ENCODE results near the gene VGLL4. TPM values are rescaled to one million over a fixed set of nuclear protein-coding genes. Genes with fewer than 3 reads are reported as not detected.

The VGLL4 gene
- total RNA-seq, 1 experiment from 2014 or later = 42.1 TPM

GRCh38 chr3:11542551-11542950 lies 101.2 kb downstream of the VGLL4 start:
- H4K91ac ChIP-seq (ENCODE audit: insufficient read length, low read depth, low read length) = no peak overlapping the region
- no peaks in the 10 kb centered on the region; a peak in 1 of 7 replicates for H3K36me3 Mint-ChIP-seq (ENCODE audit: insufficient read depth in 1 of 3, low read depth in 3 of 3)
- no peak overlapping the region for H3K9ac ChIP-seq (ENCODE audit: extremely low read depth, insufficient read length, low read length)
- H2AFZ ChIP-seq (ENCODE audit: low read length) = no peak overlapping the region
- H2BK15ac ChIP-seq (ENCODE audit: low read depth, low read length) = no peak overlapping the region
- no peak overlapping the region for H3K4me2 ChIP-seq (ENCODE audit: insufficient read depth, insufficient read length, low read length)
- H3K79me1 ChIP-seq (ENCODE audit: insufficient read depth, low read depth, low read length, poor library complexity, severe bottlenecking) = no peaks in the 10 kb centered on the region
- H3K18ac ChIP-seq (ENCODE audit: insufficient read length, low read depth, low read length) = no peak overlapping the region
- TF ChIP-seq, protein P1, sequence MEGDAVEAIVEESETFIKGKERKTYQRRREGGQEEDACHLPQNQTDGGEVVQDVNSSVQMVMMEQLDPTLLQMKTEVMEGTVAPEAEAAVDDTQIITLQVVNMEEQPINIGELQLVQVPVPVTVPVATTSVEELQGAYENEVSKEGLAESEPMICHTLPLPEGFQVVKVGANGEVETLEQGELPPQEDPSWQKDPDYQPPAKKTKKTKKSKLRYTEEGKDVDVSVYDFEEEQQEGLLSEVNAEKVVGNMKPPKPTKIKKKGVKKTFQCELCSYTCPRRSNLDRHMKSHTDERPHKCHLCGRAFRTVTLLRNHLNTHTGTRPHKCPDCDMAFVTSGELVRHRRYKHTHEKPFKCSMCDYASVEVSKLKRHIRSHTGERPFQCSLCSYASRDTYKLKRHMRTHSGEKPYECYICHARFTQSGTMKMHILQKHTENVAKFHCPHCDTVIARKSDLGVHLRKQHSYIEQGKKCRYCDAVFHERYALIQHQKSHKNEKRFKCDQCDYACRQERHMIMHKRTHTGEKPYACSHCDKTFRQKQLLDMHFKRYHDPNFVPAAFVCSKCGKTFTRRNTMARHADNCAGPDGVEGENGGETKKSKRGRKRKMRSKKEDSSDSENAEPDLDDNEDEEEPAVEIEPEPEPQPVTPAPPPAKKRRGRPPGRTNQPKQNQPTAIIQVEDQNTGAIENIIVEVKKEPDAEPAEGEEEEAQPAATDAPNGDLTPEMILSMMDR (conservative IDR thresholded peaks at IDR 0.05) = no peak
- H2BK20ac ChIP-seq (ENCODE audit: low read depth, low read length, poor library complexity, severe bottlenecking) = no peak overlapping the region
- no peak overlapping the region; the same call in 1 of the 2 replicates for H3K14ac ChIP-seq (ENCODE audit: insufficient read depth, low read length)
- H3K56ac ChIP-seq (ENCODE audit: insufficient read length, low read depth, low read length) = no peak overlapping the region
- H3K4me3 Mint-ChIP-seq = no peak overlapping the region
- DNase-seq = no peak
- H4K8ac ChIP-seq (replicated peaks; ENCODE audit: insufficient read length, low read depth, low read length) = no peak overlapping the region
- H2AK5ac ChIP-seq (ENCODE audit: insufficient read length, low read length) = no peak overlapping the region
- no peak overlapping the region for H2BK12ac ChIP-seq (ENCODE audit: insufficient read length, low read depth, low read length)
- no peaks in the 10 kb centered on the region for H3K79me2 ChIP-seq (ENCODE audit: insufficient read depth, low read length)
- no peak overlapping the region for H2BK120ac ChIP-seq (ENCODE audit: low read depth, low read length, poor library complexity, severe bottlenecking)
- H3K27ac ChIP-seq (ENCODE audit: insufficient read length, low read depth, low read length) = no peak overlapping the region
- no peak overlapping the region for H4K5ac ChIP-seq (ENCODE audit: insufficient read length, low read depth, low read length)
- H3K23me2 ChIP-seq (ENCODE audit: insufficient read length, low read depth, low read length, poor library complexity, severe bottlenecking) = no peaks in the 10 kb centered on the region
- H4K20me1 ChIP-seq (ENCODE audit: control insufficient read depth, insufficient read depth, insufficient read length) = no peaks in the 10 kb centered on the region
- H3K4me1 ChIP-seq (ENCODE audit: insufficient read depth, low read length) = no peaks in the 10 kb centered on the region
- H3K23ac ChIP-seq (ENCODE audit: insufficient read length, low read depth, low read length) = no peak overlapping the region
- no peaks in the 10 kb centered on the region for H3K9me3 Mint-ChIP-seq
- H3T11ph ChIP-seq (ENCODE audit: low read length) = no peak overlapping the region
- H3K27me3 Mint-ChIP-seq (ENCODE audit: low read depth) = no peaks in the 10 kb centered on the region
- no peak overlapping the region for H3K27ac Mint-ChIP-seq
- no CpG with 5 or more reads among the region's 7 CpGs for WGBS (ENCODE audit: extremely low coverage, insufficient read length, low lambda C conversion rate)
- no peak overlapping the region for H2BK5ac ChIP-seq (ENCODE audit: insufficient read length, low read length)
- no peak overlapping the region for H3K4ac ChIP-seq (ENCODE audit: low read depth, low read length)
- H3K27me3 ChIP-seq (ENCODE audit: insufficient read depth, low read length) = no peaks in the 10 kb centered on the region
- H3K9me3 ChIP-seq (ENCODE audit: control insufficient read depth, low read depth, low read length) = no peaks in the 10 kb centered on the region
- peaks cover 3 to 6% of the 10 kb centered on the region in 2 experiments; a peak in 3 of 4 replicates for H3K4me1 Mint-ChIP-seq

Data from H9 (cell line).